CD4-positive, alpha-beta T cell treated with Interleukin-12 subunit alpha and Interleukin-12 subunit beta, for 1 hour (primary cell): Measurements from ENCODE around the gene SH2D2A.

Experiments
- DNase-seq: peaks from one replicate; pipeline ENCODE4 v3.0.0-alpha.2; 2020

The SH2D2A gene

DNA sequence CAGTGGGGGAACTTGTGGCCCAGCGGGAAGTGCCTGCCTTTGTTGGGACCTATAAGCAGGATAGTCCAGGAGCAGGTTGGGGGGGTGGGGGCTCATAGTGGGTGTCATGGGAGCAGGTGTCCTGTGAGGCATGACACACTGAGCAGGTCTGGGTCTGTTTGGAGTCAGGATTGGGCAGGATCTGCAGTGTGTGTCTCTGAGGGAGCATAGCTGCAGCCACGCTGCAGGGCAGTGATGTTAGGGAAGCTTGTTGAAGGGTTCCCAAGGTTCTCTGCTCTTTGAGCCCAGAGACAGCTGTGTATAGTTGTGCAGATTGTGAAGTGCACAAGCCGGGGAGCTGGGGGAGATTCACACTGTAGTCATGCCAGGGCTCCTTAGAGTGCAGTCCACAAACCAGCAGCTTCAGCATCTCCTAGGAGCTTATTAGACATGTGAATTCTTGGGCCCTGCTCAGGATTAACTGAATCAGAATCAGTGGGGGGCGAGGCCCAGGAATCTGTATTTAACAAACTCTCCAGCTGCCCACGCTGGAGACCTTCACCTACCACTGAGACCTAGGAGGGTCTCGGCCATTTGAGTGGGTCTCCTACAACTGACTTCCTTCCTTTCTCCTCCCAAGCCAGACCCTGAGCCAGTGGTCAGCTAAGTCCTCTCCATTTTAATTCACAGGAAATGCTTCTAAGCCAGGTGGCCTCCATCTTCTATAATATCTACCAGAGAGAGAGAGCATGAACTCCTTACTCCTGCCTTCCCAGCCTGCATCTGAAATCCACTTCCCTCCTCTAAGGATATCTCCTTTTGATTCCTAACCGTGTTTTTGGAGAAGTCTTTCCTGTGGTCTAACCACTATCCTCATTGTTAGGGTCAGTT is 31.2 kb upstream of the SH2D2A start:
- DNase-seq = no peak

DNA sequence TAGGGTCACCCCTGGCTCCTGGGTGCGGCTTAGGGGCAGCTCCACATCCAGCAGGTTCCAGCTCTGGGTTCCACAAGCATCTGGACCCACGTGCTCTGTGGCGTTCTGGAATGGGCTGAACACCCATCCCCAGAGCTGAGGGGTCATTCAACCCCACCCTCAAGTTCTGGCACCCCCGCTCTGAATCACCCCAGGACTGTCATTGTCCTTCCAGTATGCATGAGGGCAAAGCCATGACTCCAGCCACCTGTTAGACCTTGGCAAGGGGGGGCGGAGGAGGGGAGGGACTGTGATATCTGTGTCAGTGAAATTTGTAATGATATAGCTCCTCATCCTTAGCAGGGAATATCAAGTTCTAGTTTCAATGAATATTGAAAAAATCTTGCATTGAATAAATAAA is 30.0 kb upstream of the SH2D2A start:
- DNase-seq = no peak

DNA sequence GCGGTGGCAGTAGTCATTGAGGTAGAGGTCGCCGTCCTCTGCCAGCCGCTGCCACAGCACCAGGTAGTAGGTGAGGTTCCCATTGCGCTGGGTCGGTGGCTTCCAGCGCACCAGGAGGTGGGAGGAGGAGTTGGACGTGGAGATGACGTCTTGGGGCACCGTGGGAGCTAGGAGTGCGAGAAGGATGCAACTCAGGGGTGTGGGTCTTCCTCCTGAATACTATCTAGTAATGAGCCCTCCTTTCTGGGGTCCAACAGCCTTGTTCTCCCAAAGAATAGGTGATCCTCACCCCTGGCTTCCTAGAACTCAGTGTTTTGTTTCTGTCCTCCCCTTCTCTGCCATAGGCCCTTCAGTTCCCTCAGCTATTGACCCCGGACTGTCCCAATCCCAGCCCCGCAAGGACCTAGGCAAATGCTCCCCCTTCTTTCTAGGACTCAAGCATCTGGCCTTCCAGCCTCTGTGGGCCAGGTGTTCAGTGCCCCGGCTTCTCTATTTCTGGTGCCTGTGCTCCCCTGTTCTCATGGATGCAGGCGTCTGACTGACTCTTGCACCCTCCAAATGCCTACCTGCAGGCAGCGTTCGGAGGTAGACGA is 29.4 kb upstream of the SH2D2A start:
- DNase-seq = no peak

DNA sequence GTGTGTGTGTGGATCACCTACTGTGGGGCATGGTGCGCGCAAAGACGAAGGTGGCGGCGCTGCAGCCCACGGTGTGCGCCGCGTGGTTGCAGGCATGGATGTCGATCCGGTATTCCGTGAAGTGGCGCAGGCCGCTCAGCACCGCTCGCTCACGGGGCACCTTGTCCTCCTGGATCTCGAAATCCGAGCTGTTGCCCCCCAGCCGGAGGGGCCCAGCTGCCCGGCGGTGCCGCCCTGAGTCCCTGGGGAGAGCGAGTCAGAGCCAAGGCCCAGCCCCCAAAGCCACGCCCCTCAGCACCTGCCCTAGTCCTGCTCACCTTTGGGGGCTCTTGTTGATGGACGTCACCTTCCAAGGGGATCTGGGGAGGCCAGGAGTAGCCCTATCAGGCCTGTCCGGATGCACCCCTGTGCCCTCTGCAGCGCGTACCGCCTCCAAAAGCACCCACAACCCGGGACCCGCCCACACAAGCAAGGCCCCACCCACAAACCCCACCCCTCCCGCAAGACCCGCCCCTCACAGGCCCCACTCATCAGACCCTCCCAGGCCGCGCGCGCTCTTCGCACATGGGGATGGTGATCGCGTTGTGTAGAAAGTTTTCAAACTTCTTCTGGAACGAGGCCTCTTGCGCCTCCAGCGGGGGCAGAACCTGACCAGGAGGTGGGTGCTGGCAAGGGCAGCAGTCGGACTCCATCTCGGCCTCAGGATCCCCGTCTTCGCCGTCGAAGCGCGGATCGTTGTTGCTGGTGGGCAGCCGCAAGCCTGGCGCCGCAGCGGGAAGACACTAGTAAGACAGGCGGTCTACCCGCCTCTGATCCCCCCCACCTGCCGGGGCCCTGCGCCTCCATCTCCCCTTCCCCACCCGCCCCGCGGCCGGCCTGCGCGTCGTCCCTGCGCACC is 28.7 kb upstream of the SH2D2A start:
- peak; percentile 49 for DNase-seq

DNA sequence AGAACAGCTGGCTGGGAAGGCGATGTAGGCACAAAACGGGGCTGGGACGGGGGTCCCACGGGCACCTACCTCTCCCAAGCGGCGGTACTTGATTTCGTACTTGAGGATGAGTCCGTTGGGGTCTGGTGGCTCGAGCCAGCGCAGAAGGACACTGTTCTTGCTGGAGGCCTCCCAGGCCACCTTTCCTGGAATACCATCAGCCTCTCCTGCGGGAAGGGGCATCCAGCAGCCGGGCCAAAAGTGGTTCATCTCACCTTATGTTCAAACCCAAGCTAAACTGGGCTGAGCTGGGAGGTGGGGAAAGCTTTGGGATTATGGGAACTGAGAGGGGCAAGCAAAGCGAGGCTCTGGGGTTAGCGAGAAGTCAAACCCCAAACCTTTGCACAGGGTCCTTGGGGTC is 28.0 kb upstream of the SH2D2A start:
- no peak for DNase-seq

DNA sequence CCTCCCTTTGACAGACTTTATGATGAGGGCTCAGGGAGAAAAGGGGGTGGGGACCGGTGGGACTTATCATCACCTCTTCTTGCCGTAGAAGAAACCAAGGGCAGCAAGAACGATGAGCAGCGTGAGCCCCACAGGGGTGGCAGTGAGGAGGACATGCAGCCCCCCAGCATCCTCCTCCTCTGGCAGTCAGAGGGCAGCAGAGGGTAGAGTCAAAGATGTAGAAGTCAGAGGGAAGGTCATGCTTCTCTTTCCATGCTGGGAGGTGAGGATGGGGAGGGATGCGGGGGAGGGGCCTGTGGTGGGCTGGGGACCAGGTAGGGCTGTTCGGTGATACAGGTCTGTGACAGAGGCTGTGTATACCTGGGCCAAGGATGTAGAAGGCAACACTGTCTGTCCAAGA is 27.5 kb upstream of the SH2D2A start:
- no peak for DNase-seq

DNA sequence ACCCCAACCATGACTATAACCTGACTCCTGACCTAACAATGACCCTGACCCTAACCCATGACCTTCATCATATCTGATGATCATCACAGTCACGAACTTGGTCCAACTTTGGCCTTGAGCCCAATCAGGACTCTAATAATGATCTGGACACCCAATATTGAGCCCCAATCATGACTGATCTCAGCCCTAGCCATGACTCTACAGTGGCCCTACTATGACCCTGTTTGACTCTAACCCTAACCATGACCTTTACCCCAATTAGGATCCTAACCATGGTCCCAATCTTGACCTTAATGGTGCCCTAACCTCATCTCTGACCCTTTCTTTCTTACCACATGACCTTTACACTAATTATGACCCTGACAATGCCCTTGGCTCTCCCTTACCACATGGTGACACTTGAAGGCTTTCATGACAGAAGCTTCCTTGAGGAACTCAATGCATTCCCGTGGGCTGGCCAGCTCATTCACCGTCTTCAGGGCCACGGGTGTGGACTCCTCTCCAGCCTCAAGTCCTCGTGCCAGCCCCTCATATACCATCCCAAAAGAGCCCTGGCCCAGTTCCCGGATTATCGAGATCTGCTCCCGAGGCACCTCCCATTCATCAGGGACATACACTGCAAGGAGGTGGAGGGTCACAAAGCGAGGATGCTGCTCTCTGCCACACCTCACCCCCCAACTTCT is 26.1 kb upstream of the SH2D2A start:
- no peak for DNase-seq

DNA sequence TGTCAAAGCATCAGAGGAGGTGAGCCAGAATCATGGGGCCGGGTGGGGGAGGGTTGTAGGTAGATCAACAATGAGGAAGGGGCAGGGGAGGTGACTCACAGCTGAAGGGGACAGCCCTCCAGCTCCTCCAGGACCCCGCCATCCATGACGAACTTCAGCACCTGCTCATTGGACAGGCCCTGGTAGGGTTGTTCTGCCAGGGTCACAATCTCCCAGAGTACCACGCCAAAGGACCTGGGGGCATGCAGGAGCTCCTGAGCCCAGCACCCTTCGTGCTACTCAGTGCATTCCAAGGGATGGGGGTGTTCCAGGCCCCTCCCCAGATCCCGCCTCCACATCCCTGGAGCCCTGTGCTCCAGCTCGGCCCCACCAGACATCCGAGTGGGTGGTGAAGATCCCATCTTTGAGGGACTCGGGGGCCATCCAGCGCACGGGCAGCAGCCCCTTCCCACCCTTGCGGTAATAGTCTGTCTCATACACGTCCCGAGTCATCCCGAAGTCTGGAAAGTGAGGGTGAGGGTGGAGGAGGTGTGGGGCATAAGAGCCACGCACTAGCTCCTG is 24.7 kb upstream of the SH2D2A start:
- no peak for DNase-seq

DNA sequence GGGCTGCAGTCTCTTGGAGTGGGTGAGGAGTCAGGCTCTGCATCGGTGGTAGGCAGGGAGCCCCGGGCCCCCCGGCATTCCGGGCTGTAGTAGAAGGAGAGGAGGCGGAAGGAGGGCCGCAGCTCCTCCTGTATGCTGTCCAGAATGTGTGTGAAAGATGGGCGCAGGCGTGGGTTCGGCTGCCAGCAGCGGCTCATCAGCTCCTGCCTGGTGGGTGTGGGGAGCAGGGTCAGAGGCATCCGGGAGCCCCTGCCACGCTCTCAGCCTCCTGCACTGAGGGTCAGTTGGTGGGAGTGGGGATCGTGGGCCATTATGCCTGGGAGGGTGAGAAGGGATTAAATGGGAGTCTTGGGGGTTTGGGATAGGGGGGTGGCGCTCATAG is 24.2 kb upstream of the SH2D2A start:
- no peak for DNase-seq

DNA sequence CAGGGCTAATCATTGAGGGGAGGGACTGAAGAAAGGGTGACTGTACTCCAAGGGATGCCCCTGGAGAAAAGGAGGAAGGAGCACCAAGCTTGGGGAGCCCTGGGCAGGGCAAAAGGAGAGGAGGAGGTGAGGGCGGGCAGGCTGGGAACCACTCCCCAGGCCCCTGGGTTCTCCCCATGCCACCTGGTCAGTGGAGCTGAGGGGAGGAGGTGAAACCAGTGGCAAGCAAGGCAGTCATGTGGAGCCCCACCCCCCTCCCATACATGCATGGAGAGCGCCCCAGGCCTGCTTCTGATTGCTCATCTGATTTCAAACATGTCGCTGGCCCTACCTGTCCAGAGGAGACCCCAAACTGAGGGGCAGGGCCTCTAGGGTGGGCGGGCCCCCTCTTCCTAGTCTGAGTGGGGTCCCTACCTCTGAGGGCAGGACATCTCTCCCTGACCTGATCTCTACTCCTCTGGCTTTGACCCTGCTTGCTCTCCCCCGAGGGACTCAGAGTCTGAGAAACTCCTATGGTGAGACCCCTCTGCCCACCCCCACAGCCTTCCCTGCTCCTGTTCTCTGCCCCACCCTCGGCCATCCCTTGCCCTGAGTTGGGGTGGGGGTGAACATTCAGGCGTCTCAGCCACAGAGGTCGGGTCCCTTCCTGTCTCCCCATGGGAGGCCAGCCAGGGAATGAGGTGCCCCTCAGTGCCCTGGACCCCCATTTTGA is 23.7 kb upstream of the SH2D2A start:
- no peak for DNase-seq

DNA sequence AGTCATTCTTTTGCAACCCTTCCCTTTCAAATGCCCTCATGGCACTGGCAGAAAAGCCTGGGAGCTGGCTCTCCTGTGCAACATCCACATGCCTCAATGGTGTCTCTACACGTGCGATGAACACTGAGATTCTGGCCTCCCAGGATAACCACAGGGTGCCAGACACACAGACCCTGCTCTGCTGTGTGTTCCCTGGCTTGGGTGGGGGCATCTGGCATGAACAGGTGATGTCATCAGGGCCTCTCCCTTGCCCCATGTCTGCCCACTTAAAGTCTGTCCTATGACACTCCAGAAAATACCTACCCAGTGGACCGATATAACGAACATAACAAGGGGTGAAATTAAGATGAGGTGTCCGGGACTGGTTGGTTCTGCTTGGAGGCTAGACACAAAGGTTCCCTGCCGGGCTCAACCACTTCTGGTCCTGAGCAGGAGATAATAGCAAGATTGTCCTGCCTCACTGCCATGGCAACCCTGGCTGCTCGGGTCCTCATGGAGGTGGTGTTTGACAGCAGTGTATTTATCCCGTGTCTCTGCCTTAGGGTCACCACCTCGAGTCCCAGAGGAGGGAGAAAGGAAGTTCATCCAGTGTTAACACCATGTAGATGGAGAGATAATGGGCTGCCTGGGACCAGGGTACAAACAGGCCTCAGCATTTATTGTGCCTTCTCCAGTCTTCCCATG is 22.9 kb upstream of the SH2D2A start:
- no peak for DNase-seq

DNA sequence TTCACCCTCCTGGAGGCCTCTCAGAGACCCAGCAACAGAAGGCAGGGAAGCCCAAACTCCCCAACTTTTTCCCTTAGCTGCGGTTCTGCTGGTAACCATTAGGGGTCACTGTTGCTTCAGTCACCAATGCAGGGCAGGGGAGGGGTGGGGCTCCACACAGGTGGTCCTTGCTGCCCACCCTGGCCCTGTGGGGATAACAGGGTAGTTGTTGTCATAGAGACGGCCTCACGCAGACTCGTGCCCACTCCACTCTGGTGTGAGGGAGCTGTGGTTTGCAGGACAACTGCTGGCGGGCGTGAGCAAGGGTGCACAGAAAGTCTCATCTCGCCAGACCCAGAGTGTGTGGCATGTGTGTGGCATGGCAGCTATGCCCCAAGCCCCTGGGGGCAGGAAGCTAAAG is 22.3 kb upstream of the SH2D2A start:
- peak; percentile 64 for DNase-seq

DNA sequence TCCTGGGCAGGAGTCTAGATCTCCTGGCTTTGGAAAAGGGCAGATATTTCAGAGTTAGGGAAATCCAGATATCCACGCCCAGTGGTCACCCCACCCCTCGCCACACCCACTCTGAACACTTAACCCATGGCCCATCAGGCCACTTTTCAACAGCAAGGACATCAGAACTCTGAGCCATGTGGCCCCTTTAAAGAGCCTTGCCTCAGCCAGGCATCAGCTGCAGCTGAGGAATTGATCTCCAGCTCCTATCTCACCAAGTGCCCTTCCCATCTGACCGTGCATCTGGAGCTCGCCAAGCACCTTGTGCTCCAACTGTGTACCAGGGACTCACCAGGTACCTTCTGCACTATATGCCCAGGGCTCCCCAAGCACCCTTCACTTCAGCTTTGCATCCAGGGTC is 20.2 kb upstream of the SH2D2A start:
- DNase-seq = no peak

DNA sequence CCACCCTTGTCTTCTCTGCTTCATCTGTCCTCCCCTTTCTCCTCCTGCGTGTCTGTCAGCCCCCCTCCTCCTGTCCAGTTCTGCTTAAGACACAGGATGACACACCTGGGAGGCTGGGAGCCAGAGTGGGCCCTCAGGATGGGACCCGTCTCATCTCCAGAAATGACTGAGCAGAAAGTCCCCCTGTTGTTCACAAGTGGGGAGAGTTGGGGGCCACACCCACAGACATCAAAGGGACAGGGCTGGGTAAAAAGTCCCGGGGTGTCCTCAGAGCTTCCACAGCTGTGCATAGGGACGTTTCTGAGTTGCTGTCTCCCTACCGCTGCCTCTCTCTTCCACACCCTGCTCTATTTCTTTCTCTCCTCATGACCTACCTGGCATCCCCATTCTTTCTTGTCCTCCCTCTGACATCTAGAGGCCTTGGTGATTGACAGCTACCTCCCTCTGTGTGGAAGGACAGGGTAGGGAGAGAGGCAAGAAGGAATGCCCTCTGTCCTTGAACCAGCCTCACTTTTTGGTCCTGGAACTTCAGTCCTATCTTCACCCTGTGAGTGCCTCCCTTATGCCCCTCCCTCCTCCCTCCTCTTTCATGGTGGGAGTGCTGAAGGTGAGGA is 19.5 kb upstream of the SH2D2A start:
- DNase-seq = peak; percentile 57

DNA sequence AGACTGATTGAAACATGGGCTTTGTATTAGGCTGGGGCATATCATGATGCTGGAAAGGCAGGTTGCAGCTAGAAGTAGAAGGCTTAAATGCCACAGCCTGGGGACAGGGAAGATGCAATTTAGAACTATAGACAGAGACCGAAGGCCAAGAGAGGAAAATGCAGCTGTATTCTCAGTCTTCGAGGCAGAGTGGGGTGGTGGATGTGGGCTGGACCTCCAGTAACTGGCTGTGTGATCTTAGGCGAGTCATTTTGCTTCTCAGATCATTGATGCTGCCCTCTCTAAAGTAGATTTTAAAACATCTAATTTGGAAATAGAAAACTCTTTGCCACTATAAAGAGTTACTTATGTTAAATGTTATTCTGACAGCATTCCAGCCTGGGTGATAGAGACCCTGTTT is 17.7 kb upstream of the SH2D2A start:
- DNase-seq = no peak

DNA sequence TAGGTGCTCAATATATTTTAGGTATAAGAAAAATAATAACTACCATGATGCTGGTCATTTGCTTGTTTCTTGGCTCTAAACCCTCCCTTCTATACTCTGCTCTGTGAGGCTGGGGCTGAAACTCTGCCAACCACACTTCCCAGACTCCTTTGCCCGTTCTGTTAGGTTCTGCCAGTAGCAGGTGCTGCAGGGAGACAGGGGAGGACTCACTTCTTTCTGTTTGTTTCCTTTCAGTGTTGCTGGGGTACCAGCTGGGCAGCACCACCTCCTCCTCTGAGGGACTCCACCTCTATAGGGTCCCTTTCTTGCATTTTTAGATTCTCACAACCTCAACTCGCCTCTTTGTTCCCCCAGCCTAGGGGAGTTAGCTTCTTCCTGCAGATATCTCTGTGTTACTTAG is 17.0 kb upstream of the SH2D2A start:
- DNase-seq = peak; percentile 27

DNA sequence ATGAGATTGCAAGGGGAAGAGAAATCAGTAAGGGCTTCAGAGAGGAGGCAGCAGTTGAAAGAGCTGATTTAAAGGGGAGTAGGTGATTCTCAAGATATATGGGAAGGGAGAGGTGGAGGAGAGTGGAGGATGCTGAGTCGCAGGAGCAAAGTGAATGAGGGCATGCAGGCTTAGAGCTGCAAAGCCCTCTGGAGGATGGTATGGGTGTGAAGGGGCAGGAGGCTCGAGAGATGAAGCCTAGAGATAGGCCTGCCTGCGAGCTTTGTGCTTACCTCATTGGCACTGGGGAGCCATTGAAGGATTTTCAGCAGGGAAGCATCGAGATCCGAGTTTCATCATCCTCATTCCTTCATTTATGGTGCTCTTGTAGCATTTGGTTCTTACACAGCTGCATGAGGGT is 15.8 kb upstream of the SH2D2A start:
- DNase-seq = no peak

DNA sequence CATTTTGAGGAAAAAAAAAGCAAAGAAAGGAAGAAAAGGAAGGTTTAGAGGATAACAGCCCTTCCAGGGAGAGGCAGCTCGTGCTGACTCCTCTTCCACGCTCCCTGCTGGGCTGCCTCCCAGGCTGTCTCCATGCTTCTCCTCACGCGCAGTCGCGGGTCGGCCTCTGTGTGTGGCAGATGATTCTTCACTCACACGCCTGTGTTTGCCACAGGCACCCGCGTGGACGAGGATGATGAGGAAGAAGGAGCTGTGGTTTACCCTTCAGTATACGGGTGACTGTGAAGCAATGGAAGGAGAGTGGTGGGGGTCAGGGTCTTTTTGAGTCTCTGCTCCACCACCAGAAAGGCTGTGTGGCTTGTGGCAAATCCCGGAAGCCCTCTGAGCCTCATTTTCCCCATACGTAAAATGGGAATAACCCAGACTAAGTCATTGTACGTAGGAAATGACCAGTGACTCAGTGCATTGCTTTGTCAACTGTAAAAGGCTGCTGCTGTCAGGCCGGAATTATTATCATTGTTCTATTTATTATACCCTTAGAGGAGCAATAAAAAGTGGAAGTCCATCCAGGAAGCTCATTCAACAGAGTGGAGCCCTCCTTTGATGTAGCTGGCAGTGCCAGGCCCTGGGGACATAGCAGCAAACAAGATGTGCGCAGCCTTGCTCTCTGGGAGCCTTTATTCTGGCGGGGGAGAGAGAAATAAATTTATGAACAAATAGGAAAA is 11.9 kb upstream of the SH2D2A start:
- no peak for DNase-seq

DNA sequence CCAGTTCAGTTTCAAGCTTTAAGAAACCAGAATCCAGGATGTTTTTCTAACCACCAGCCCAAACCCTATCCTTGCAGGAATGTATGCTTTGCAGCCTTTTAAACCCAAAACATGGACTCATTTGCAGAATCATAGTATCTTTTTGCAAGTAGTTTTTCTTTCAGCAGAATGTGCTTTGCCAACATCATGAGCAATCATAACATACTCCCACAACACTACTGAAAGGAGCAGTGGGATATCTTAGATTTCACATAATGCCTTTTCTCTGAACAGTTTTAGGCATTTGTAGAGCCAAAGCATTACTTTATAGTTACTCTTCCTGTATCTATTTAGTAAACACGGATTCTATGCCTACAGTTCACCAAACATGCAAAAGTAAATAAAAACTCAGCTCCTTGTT is 10.0 kb upstream of the SH2D2A start:
- no peak for DNase-seq

DNA sequence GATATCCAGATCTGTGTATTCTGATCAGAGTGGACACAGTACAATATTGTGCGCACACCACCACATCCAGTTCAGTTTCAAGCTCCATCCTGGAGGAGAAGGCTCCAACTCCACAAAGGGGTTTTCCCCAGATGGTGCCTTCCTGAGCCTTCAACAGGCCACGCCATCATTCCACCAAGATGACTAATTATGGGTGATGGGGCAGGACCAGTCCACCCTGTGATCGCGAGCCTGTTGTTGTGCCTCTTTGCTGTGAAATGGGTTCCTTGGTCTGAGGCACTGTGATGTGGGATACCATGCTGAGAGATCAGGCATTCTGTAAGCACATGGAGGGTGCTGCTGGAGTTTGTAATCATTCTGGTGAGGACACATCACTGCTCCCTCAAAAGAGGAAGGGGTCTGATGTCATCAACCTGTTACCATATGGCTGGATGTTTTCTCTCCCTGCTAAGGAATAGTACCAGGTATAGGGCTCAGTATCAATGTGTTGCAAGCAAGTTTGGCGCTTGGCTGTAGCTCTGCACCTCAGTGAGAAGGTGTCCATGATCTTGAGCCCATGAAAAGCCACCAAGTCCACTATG is 6.7 kb upstream of the SH2D2A start:
- no peak for DNase-seq
